ENCODE measurements around the gene PPP1R27. TPM values are rescaled to one million over a fixed set of nuclear protein-coding genes. Genes with fewer than 3 reads are reported as not detected.

Gene PPP1R27
- total RNA-seq, 6 donors from 2014 or later: not detected

DNA sequence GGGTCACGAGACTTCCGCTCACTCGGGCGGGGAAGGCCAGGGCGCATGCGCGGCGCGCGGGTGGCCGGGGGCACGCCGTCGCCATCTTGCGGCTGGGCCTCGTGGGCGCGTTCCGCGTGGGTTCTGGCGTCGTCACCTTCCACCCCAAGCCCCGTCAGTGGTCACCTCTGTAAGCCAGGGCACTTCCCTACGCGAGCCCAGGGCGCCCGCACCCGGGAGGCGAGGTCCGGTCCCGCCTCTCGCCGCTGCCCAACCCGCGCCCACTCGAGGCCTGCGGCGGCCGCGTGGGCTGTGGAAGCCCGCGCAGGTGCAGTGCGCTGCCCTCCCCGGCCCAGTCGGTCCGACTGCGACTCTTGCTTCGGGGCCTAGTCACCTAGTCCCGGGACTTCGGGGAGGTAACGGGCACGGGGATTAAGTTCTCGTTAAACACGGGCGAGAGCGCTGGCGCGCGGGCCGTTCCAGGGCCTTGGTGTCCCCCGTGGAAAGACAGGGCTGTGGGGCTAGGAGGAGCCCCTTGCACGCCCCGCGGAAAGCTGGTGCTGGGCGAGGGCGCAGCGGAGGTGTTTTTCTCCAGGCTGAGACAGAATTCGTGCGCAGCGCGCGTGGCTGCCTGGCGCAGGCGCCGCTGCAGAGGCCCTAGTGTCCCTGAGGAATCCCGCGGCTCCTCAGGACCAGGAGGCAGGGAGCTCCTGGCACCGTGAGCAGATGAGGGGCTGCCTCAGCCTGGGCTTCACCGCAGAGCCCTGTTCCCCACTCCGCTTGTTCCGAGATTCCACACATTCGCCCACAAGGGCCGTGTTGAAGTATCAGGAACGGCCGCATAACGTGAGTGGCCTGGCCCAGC lies 36.8 kb upstream of the PPP1R27 start:
- WGBS, 2 donors: 1% methylated on average over 58 of the region's 86 CpGs; no CpG with 5 or more reads in 1 of the 2 donors

DNA sequence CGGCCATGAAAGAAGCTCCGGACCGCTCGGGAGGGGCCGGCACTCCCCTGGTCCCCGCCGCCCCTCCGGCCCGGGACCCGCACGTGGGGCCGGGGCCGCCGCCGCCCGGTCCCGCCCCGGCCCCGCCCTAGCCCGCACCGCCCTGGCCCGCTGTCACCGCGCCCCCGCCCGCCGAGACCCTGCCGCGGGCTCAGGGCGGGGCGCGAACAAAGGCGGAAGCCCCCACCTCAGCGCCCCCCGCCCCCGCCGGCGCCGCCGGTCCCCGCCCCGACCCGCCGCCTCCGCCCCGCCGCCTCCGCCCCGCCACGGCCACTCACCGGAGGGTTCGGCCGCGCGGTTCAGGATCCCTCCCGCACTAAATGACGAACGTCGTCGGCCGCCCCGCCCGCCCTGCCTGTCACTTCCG lies 36.1 kb upstream of the PPP1R27 start, which contains the start of gene ARHGDIA:
TSS of gene ARHGDIA (minus strand) at position 357 of the 406 bp plus-strand sequence. CDS start 1,407 bp downstream, outside the sequence.
- H3K27me3 ChIP-seq: no peaks in the 10 kb centered on the region
- peak within 1 kb of the TSS; percentile 92 to 99 (median 96) for H3K27ac ChIP-seq
- H3K36me3 ChIP-seq: peaks cover 14 to 43% (median 27%) of the 10 kb centered on the region in 4 donors
- no peaks in the 10 kb centered on the region for H3K9me3 ChIP-seq
- peak; percentile 2 to 70 for ATAC-seq (ENCODE audit: low FRiP score in 2 of 2)
- peak within 1 kb of the TSS; percentile 67 to 98 (median 87) for H3K4me3 ChIP-seq
- TF ChIP-seq POLR2AphosphoS5 (IDR thresholded peaks at IDR 0.05) (no peak), POLR2A (IDR thresholded peaks at IDR 0.05) (no peak), EP300 (IDR thresholded peaks at IDR 0.05) (no peak)
- TF ChIP-seq, protein P1, sequence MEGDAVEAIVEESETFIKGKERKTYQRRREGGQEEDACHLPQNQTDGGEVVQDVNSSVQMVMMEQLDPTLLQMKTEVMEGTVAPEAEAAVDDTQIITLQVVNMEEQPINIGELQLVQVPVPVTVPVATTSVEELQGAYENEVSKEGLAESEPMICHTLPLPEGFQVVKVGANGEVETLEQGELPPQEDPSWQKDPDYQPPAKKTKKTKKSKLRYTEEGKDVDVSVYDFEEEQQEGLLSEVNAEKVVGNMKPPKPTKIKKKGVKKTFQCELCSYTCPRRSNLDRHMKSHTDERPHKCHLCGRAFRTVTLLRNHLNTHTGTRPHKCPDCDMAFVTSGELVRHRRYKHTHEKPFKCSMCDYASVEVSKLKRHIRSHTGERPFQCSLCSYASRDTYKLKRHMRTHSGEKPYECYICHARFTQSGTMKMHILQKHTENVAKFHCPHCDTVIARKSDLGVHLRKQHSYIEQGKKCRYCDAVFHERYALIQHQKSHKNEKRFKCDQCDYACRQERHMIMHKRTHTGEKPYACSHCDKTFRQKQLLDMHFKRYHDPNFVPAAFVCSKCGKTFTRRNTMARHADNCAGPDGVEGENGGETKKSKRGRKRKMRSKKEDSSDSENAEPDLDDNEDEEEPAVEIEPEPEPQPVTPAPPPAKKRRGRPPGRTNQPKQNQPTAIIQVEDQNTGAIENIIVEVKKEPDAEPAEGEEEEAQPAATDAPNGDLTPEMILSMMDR (IDR thresholded peaks at IDR 0.05): no peak
- peaks cover 37 to 58% (median 44%) of the 10 kb centered on the region in 4 donors for H3K4me1 ChIP-seq
- no peak for DNase-seq
- WGBS, 2 donors: 0% methylated on average over 8 of the region's 64 CpGs; no CpG with 5 or more reads in 1 of the 2 donors

More for the DNA sequence above, 36.8 kb upstream of the PPP1R27 start:
- Histone ChIP-seq H3K4me1 (peaks cover 36 to 58% (median 43%) of the 10 kb centered on the region in 4 donors), H3K36me3 (peaks cover 14 to 38% (median 27%) of the 10 kb centered on the region in 4 donors), H3K9me3 (no peaks in the 10 kb centered on the region), H3K4me3 (peak overlapping the region; percentile 67 to 98 (median 80)), H3K27me3 (no peaks in the 10 kb centered on the region), H3K27ac (peak overlapping the region; percentile 92 to 99 (median 96))
- TF ChIP-seq EP300 (IDR thresholded peaks at IDR 0.05) (peak in 1 of 4 donors; percentile 88), POLR2A (IDR thresholded peaks at IDR 0.05) (peak in 3 of 4 donors; percentile 56 to 98 (median 82)), POLR2AphosphoS5 (IDR thresholded peaks at IDR 0.05) (peak; percentile 99 to 100)
- TF ChIP-seq, protein P1 (IDR thresholded peaks at IDR 0.05): peak in 5 of 6 experiments; percentile 38 to 75 (median 57)
- ATAC-seq (ENCODE audit: low FRiP score in 2 of 2): peak; percentile 45 to 84
- DNase-seq: peak; percentile 92 to 100

DNA sequence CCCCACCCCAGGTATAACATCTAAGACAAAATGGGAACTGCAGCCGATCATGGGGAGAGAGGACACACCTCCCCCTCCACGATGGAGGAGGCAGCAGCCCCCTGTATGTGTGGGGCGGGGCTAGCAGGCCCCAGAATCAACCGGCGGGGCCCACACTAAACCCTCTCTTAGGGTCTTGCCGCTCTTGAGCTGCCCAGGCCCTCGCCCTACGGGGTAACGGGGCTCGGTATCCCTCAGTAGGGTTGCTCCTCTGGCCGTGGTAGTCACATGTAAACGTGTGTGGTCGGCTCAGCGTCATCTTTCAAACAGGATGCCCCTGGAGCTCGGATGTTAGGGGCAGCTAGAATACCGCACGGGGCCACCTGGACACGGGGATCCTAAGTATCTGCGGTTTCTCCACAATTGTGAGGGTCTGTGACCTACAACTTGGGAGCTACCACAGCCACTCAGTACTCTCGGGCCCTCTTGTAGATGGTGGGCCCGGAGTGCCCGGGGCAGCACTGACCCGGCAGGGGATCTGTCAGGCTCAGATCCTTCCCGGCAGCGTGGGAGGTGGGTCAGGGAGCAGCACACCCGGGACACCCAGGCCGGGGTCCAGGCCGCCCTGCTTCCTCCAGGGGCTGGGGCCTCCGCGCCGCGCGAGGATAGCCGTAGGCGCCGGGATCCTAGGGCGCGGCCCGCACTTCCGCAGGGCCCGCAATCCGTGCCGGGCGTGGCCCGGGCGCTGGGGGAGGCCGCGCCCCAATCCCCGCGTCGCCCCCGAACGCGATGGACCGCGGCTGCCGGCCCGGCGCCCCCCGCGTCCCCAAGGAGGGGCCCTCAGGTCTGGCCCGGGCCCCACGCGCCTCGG lies 35.5 kb upstream of the PPP1R27 start:
- ATAC-seq (ENCODE audit: low FRiP score in 2 of 2) (peak; percentile 3 to 14), DNase-seq (peak; percentile 48 to 91)
- Histone ChIP-seq H3K27ac (peak overlapping the region; percentile 92 to 99 (median 96)), H3K36me3 (peaks cover 14 to 49% (median 31%) of the 10 kb centered on the region in 4 donors), H3K4me3 (peak overlapping the region; percentile 67 to 98 (median 87)), H3K4me1 (peaks cover 37 to 58% (median 45%) of the 10 kb centered on the region in 4 donors), H3K9me3 (no peaks in the 10 kb centered on the region), H3K27me3 (no peaks in the 10 kb centered on the region)
- TF ChIP-seq POLR2AphosphoS5 (IDR thresholded peaks at IDR 0.05) (no peak), POLR2A (IDR thresholded peaks at IDR 0.05) (peak in 2 of 4 donors; percentile 16 to 23), EP300 (IDR thresholded peaks at IDR 0.05) (no peak)
- TF ChIP-seq, protein P1 (IDR thresholded peaks at IDR 0.05): no peak
- WGBS, 2 donors: 4 to 5% methylated on average over 24 to 53 of the region's 65 CpGs

DNA sequence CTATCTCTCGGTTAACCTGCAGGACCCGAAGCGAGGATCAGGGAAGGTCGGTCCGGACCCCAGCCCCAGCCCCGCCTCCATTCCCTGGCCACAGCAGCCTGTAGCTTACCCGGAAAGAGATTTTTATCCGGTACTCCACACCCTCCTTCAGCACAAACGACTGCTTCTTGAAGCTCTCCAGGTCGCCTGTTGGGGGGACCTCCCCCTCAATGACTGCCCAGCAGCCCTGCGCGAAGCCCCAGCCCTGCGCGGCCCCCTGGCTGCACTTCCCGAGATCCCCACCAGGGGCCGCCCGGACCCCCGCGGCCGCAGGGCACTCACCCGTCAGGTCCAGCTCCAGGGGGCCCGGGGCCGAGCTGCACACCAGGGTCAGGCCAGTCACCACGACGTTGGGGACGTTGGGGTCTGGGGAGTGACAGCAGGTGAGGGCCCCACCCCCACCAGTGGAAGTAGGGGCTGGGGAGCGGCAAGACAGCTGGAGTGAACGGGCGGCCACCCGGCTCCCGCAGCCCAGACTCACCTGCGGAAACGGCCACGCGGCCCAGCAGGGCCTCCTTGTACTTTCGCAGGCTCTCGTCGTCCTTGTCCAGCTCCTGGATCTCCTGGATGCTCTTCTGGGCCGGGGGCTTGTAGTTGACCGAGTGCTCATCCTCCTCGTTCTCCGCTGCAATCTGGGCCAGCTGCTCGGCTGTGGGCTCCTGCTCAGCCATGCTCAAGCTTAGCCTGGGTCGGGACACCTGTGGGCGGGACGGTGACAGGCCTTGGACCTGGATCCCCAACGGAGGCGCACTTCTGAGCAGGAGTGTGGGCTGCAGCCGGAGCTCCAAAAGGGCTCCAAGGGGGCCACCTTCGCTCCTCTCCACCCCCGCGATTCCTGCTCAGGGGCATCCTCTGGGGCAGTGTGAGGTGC lies 34.6 kb upstream of the PPP1R27 start:
- peak overlapping the region; percentile 67 to 98 (median 87) for H3K4me3 ChIP-seq
- H3K36me3 ChIP-seq: peaks cover 14 to 54% (median 34%) of the 10 kb centered on the region in 4 donors
- TF ChIP-seq POLR2AphosphoS5 (IDR thresholded peaks at IDR 0.05): no peak
- TF ChIP-seq, protein P1 (IDR thresholded peaks at IDR 0.05): peak; percentile 79 to 90 (median 90)
- TF ChIP-seq POLR2A (IDR thresholded peaks at IDR 0.05): peak in 1 of 4 donors; percentile 7
- H3K27ac ChIP-seq: peak overlapping the region; percentile 92 to 99 (median 96)
- ATAC-seq (ENCODE audit: low FRiP score in 2 of 2) (peak in 1 of 2 donors; percentile 47), DNase-seq (peak in 1 of 2 donors; percentile 92)
- H3K4me1 ChIP-seq: peaks cover 37 to 65% (median 45%) of the 10 kb centered on the region in 4 donors
- H3K9me3 ChIP-seq: no peaks in the 10 kb centered on the region
- WGBS, 2 donors: 52 to 64% methylated on average over 27 to 40 of the region's 52 CpGs
- no peaks in the 10 kb centered on the region for H3K27me3 ChIP-seq
